SH-SY5Y (cell line): ENCODE results near the gene PTPRA.

Experiments used
- GATA2 ChIP-seq: IDR thresholded peaks from 2 replicates; pipeline ENCODE4 v1.6.1; 2011; ENCODE audit warnings: mild to moderate bottlenecking, low read depth, low read length
- GATA3 ChIP-seq: IDR thresholded peaks from 2 replicates; pipeline ENCODE4 v1.6.1; 2011; ENCODE audit warnings: low read depth, mild to moderate bottlenecking, low read length, moderate library complexity

Gene PTPRA

GRCh38 chr20:2919518-2920245 is 46.4 kb downstream of the PTPRA start:
- TF ChIP-seq GATA2 (no peak), GATA3 (no peak)

DNA sequence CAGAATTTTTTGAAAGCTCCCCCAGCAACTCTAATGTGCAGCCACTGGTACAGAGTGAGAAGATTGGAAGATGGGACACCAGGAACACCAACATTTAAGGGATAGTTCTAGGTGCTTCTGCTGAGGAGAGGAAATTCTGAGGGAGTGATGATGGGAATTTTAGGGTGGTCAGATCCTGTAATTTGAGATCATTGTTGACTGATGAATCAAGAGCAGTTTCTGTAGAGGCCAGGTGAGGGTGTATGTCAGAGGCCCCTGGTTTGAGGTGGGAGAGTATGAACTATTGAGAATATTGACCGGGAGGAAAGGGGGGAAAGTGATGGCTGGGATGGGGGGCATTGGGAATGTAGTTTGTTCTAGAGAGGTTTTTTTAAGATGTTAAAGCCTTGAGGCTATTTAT is 47.2 kb downstream of the PTPRA start:
- TF ChIP-seq GATA3, result no peak
- no peak for TF ChIP-seq GATA2

DNA sequence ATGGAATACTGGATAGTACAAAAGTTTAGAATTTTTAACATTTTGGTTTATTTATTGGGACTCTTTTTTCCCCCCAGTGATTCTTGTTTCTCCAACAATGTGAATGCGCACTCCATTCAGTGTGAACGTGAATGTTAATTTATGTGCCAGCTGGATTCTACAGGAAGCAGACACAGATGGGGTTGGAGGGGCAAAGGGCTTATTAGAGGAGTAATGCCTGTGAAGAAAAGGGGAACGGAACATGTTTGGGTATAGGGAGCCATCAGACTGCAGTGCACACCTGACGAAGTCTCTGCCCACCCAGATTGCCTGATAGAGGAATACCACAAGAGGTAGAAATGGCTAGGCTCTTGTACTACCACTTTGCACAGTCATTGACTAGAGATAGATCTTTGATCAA is 48.2 kb downstream of the PTPRA start:
- TF ChIP-seq GATA2 (no peak), GATA3 (no peak)

- no peak for TF ChIP-seq GATA3
- no peak for TF ChIP-seq GATA2
Observed at GRCh38 chr20:2922957-2923356, 49.7 kb downstream of the PTPRA start.

DNA sequence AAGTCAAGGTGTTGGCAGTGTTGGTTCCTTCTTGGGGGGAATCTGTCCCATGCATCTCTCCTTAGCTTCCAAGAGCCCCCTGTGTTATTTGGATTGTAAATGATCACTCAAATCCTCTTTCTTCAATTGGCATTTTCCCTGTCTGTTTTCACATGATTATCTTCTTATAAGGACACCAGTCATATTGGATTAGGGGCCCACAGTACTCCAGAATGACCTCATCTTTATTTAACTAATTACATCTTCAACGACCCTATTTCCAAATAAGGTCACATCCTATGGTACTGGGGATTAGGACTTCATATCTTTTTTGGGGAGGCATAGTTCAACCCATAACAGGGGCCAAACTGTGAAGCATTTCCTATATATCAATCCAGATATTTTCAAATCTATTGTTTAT is 57.3 kb downstream of the PTPRA start:
- TF ChIP-seq GATA3 (no peak), GATA2 (no peak)

DNA sequence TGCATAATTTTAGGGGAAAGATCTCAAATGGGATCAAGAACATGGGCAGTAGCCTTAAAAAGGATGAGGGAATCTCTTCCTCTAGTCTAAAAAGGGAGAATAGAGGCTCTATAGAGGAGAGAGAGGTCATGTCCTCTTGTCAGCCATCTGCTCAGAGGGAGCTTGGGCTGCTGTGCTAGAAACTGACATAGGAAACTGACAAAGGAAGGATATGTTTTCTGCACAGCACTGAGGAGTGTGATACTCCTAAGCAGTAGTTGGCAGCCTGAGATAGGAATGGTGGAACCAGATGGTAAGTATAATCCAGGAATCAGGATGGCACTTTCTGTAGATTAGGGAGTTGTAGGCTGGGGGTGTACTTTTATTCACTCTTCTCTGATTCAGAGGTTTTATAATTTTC is 59.2 kb downstream of the PTPRA start:
- TF ChIP-seq GATA2 (no peak), GATA3 (no peak)

- no peak for TF ChIP-seq GATA2
- TF ChIP-seq GATA3, result no peak
Observed at GRCh38 chr20:2937902-2938301, 64.6 kb downstream of the PTPRA start.

- TF ChIP-seq GATA2 (no peak), GATA3 (no peak)
Observed at GRCh38 chr20:2942439-2942838, 69.2 kb downstream of the PTPRA start.

DNA sequence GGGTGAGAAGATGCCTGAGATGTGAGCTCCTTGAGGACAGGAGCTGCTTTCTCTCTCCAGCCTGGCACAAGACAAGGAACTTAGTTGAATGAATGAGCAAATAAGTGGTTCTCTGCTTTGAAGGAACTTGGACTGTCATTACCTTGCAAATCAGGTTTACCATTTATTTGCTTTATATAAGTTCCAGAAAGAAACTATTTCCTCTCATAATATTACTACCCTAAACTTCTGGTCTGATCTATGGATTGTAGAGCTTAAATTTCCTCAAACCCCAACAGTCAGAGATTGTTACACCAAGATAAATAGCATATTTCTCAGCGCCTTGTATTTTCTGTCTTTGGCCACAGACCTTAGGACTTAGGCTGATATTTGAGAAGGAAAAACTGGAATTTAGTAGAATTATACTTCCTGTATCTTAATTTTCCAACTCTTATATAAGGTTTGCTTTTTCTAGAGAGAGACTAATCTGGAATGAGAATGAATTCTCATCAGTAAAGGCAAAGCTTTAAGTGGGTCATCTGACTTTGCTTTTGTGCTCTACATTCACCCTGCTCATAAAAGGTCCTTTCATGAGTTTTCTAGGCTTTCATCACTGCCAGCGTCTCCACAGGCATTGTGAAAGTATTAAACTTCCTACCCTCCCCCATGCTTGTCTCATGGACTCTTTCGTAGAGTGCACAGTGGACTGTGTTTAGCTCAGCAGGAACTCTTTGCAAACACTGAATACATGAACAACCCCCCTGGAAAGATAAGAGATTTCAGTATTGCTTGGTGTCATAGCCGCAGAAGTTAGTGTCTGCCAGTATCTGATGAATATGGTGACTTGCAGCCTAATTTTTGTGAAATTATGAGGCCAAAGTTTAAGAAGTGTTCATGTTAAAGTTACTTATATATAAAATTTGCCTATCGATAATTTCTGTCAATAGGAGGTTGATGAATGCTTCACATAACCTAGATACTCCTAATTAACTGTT is 74.0 kb downstream of the PTPRA start:
- TF ChIP-seq GATA2, result no peak
- TF ChIP-seq GATA3, result no peak

- TF ChIP-seq GATA3 (no peak), GATA2 (no peak)
Observed at GRCh38 chr20:2948968-2949367, 75.7 kb downstream of the PTPRA start.

- TF ChIP-seq GATA3, result no peak
- no peak for TF ChIP-seq GATA2
Observed at GRCh38 chr20:2952766-2953165, 79.5 kb downstream of the PTPRA start.

- TF ChIP-seq GATA3 (no peak), GATA2 (no peak)
Observed at GRCh38 chr20:2955257-2955970, 82.1 kb downstream of the PTPRA start.

DNA sequence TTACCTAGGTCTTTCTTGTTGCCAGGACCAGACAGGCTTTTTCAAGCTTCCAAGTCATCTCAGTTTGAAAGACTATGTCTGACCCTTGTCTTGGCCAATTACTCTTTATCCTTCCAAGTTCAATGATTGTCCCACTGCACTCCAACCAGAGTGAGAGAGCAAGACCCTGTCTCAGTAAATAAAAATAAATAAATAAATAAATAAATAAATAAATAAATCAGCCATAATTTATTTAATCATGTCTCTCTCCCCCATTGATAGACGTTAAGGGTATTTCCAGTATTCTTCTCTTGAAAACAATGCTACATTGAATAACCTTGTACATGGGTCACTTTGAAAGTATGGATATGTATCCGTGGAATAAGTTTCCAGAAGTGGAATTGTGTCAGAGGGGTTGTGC is 83.2 kb downstream of the PTPRA start:
- TF ChIP-seq GATA3, result no peak
- TF ChIP-seq GATA2, result no peak

- TF ChIP-seq GATA3 (no peak), GATA2 (no peak)
Observed at GRCh38 chr20:2967841-2968240, 94.6 kb downstream of the PTPRA start.

GRCh38 chr20:2972126-2972525 is 98.8 kb downstream of the PTPRA start:
- TF ChIP-seq GATA2 (no peak), GATA3 (no peak)
